ENCODE data around the gene ADAM12. TPM values are rescaled to one million over a fixed set of nuclear protein-coding genes. Genes with fewer than 3 reads are reported as not detected.

The ADAM12 gene
- total RNA-seq, 4 donors from 2014 or later = 0.26 to 1.6 (median 0.47) TPM; not detected in 1

DNA sequence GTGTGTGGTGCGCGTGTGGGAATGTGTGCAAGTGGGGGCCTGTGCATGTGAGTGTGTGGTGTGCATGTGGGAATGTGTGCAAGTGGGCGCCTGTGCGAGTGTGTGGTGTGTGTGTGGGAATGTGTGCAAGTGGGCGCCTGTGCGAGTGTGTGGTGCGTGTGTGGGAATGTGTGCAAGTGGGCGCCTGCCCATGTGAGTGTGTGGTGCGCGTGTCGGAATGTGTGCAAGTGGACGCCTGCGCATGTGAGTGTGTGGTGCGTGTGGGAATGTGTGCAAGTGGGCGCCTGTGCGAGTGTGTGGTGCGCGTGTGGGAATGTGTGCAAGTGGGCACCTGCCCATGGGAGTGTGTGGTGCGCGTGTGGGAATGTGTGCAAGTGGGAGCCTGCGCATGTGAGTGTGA, 259.7 kb downstream of the ADAM12 start:
- TF ChIP-seq, protein P1, sequence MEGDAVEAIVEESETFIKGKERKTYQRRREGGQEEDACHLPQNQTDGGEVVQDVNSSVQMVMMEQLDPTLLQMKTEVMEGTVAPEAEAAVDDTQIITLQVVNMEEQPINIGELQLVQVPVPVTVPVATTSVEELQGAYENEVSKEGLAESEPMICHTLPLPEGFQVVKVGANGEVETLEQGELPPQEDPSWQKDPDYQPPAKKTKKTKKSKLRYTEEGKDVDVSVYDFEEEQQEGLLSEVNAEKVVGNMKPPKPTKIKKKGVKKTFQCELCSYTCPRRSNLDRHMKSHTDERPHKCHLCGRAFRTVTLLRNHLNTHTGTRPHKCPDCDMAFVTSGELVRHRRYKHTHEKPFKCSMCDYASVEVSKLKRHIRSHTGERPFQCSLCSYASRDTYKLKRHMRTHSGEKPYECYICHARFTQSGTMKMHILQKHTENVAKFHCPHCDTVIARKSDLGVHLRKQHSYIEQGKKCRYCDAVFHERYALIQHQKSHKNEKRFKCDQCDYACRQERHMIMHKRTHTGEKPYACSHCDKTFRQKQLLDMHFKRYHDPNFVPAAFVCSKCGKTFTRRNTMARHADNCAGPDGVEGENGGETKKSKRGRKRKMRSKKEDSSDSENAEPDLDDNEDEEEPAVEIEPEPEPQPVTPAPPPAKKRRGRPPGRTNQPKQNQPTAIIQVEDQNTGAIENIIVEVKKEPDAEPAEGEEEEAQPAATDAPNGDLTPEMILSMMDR (IDR thresholded peaks at IDR 0.05) = no peak
- TF ChIP-seq POLR2A (IDR thresholded peaks at IDR 0.05) = no peak
- no peak for DNase-seq (ENCODE audit: low spot score in 2 of 2)
- no peak overlapping the region for H3K4me3 ChIP-seq (ENCODE audit: low read depth, poor library complexity, severe bottlenecking)
- intact Hi-C loops (cut with DNase I; ENCODE audit: low total_unique reads) = no loop called here
- WGBS, 2 donors = 95 to 96% methylated on average over 21 of the region's 21 CpGs

DNA sequence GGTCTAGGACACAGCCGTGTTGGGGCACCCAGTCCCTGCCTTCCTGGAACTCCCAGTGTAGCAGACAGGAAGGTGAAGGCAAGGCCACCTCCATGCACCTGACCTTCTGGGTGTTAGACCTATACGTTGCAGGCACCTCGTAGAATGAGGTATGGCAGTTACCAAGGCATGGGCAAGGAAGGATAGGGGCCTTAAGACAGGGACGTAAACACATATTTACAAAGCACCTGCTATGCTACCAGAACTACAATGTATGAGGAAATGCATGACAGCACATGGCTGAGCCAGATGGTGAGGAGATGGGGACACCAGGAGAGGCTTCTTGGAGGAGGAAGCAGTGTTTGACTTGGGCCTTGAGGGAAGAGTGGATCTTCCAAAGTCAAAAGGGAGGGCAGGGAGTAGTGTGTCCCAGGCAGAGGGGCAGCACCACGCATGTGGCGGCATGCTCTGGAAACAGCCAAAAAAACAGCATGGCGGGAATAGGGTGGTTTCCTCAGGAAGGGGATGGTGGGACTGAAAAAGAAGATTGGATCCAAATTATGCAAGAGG, 260.7 kb downstream of the ADAM12 start:
- intact Hi-C loops (cut with DNase I; ENCODE audit: low total_unique reads) = no loop called here
- 81 to 94% methylated on average over 7 of the region's 7 CpGs for WGBS, 2 donors
- TF ChIP-seq POLR2A (IDR thresholded peaks at IDR 0.05) = no peak
- TF ChIP-seq, protein P1 (IDR thresholded peaks at IDR 0.05) = no peak
- H3K4me3 ChIP-seq (ENCODE audit: low read depth, poor library complexity, severe bottlenecking) = no peak overlapping the region
- no peak for DNase-seq (ENCODE audit: low spot score in 2 of 2)

DNA sequence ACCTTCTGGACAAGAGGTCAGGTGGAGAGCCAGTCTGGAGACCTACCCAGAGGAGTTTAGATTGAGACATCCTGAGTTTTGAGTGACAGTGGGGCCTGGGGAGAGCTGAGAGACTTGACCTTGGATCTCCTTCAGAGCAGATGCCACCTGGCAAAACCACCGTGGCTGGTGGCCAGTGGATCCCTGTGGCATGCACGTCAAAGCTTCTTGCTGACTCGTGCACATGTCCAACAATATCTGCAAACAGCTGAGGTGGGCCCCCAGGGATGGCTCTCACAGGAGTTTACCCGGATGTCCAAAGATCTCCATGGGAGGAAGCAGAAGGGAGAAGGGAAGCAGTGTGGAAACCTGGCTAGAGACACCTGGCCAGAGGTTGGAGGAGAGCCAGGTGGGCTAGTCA, 261.4 kb downstream of the ADAM12 start:
- 83 to 85% methylated on average over 4 of the region's 4 CpGs for WGBS, 2 donors
- intact Hi-C loops (cut with DNase I; ENCODE audit: low total_unique reads) = no loop called here
- TF ChIP-seq, protein P1 (IDR thresholded peaks at IDR 0.05) = no peak
- no peak for TF ChIP-seq POLR2A (IDR thresholded peaks at IDR 0.05)
- no peak for DNase-seq (ENCODE audit: low spot score in 2 of 2)
- H3K4me3 ChIP-seq (ENCODE audit: low read depth, poor library complexity, severe bottlenecking) = no peak overlapping the region

DNA sequence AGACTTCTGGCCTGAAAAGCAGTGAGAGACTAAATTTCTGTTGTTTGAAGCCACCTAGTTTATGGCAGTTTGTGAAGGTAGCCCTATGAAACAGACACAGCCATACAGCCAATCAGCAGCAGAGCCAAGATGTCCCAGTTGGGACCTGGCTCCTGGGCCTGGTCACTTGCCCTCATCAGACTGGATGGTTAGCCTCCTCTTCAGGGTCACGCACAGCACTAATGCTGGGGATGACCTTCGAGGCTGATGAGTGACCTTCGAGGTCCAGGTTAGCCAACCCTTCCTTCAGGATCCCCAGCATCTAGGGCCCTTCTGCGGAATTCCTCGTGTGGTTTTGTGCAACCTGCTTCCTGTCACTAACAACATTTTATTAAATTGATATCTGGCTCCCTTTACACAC, 262.3 kb downstream of the ADAM12 start:
- no peak for DNase-seq (ENCODE audit: low spot score in 2 of 2)
- no peak for TF ChIP-seq POLR2A (IDR thresholded peaks at IDR 0.05)
- TF ChIP-seq, protein P1 (IDR thresholded peaks at IDR 0.05) = no peak
- 92 to 98% methylated on average over 5 of the region's 5 CpGs for WGBS, 2 donors
- no peak overlapping the region for H3K4me3 ChIP-seq (ENCODE audit: low read depth, poor library complexity, severe bottlenecking)
- intact Hi-C loops (cut with DNase I; ENCODE audit: low total_unique reads) = no loop called here

DNA sequence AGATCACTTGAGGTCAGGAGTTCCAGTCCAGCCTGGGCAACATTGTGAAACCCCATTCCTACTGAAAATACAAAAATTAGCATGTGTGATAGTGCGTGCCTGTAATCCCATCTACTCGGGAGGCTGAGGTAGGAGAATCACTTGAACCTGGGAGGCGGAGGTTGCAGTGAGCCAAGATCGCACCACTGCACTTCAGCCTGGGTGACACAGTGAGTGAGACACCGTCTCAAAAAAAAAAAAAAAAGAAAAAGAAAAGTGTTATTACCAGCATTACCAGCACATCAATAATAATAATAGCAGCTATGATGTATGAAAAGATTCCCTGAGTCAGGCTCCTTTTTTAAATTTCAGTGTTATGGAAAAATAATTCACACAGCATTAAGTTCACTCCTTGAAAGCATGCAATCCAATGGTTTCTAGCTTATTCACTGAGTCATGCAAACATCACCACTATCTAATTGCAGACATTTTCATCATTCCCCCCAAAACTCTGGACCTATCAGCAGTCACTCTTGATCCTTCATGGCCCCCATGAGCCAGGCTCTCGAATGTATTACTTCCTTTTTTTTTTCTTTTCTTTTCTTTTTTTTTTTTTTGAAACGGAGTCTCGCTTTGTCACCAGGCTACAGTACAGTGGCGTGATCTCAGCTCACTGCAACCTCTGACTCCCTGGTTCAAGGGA, 263.5 kb downstream of the ADAM12 start:
- H3K4me3 ChIP-seq (ENCODE audit: low read depth, poor library complexity, severe bottlenecking) = no peak overlapping the region
- intact Hi-C loops (cut with DNase I; ENCODE audit: low total_unique reads) = no loop called here
- no peak for TF ChIP-seq POLR2A (IDR thresholded peaks at IDR 0.05)
- TF ChIP-seq, protein P1 (IDR thresholded peaks at IDR 0.05) = no peak
- WGBS, 2 donors = 91% methylated on average over 9 of the region's 9 CpGs
- no peak for DNase-seq (ENCODE audit: low spot score in 2 of 2)

DNA sequence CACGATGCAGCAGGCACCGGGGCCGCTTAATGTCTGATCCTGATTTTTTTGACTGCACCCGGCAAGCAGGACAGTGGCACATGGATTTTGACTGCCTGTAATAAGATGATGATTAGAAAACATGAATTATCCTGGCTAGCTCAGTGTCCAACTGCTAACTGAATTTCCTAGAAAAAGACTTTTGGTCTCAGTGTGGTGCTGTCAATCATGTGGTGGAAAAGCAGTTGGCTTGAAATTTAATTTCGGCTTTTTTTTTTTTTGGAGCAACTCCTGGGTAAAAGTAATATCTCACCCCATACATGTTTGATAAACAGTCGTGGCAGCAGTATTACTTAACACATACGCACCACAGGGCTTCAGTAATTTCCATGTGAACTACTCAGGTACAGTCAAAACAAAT, 264.2 kb downstream of the ADAM12 start:
- intact Hi-C loops (cut with DNase I; ENCODE audit: low total_unique reads) = no loop called here
- 87 to 93% methylated on average over 7 of the region's 7 CpGs for WGBS, 2 donors
- no peak overlapping the region for H3K4me3 ChIP-seq (ENCODE audit: low read depth, poor library complexity, severe bottlenecking)
- TF ChIP-seq POLR2A (IDR thresholded peaks at IDR 0.05) = no peak
- TF ChIP-seq, protein P1 (IDR thresholded peaks at IDR 0.05) = no peak
- DNase-seq (ENCODE audit: low spot score in 2 of 2) = no peak
